Kidney (tissue), 14 donors: ENCODE results near the gene MAFG. TPM values are rescaled to one million over a fixed set of nuclear protein-coding genes. Genes with fewer than 3 reads are reported as not detected.
A peak's percentile ranks its signal among the peaks of the same experiment; 100 is the strongest.

Experiments
- DNase-seq, 5 donors: peaks; one replicate each; pipeline ENCODE4 v3.0.0-alpha.2; 2013 to 2020
- FAIRE-seq: peaks from 2 replicates; lab custom pipeline; 2012; peaks lifted over from hg19 to GRCh38; lab: Jason Lieb, UNC
- H3K27ac ChIP-seq, 2 donors: one replicate each; pipeline ENCODE4 v1.7.0; 2013; ENCODE audit warnings: low read depth in 2 of 2, low read length in 2 of 2, inconsistent platforms in 1 of 2
- H3K27me3 ChIP-seq: one replicate; pipeline ENCODE4 v1.7.1; 2013; ENCODE audit warnings: low read length, inconsistent platforms; ENCODE audit not compliant: control insufficient read depth, insufficient read depth
- H3K36me3 ChIP-seq, 3 donors: one replicate each; pipeline versions ENCODE4 v1.7.0 to v1.7.1; 2013; ENCODE audit warnings: low read length in 3 of 3, control low read depth in 1 of 3, inconsistent platforms in 1 of 3; ENCODE audit not compliant: insufficient read depth in 3 of 3, control insufficient read depth in 2 of 3
- H3K4me1 ChIP-seq, 3 donors: one replicate each; pipeline versions ENCODE4 v1.7.0 to v1.7.1; 2013; ENCODE audit warnings: low read length in 3 of 3, inconsistent platforms in 1 of 3, low read depth in 1 of 3; ENCODE audit not compliant: control insufficient read depth in 2 of 3, insufficient read depth in 2 of 3
- H3K4me3 ChIP-seq, 3 donors: one replicate each; pipeline versions ENCODE4 v1.7.0 to v1.8.1; 2013; ENCODE audit warnings: low read length in 3 of 3, control low read depth in 1 of 3, inconsistent platforms in 1 of 3
- H3K9ac ChIP-seq, 3 donors: one replicate each; pipeline versions ENCODE4 v1.7.0 to v1.7.1; 2013; ENCODE audit warnings: low read length in 3 of 3, control low read depth in 1 of 3, inconsistent platforms in 1 of 3
- H3K9me3 ChIP-seq, 3 donors: one replicate each; pipeline versions ENCODE4 v1.7.0 to v1.7.1; 2013; ENCODE audit warnings: low read length in 3 of 3, control low read depth in 1 of 3, inconsistent platforms in 1 of 3; ENCODE audit not compliant: control insufficient read depth in 2 of 3, insufficient read depth in 1 of 3
- CTCF ChIP-seq: IDR thresholded peaks from 3 replicates; pipeline ENCODE4 v1.5.1; 2012; ENCODE audit warnings: mild to moderate bottlenecking, moderate library complexity, borderline replicate concordance; ENCODE audit not compliant: insufficient read depth; ENCODE audit errors: extremely low read depth
- intact Hi-C: fragments of 100-400 bp; cut with DNase I; formaldehyde crosslinking; loops from one replicate; pipeline ENCODE4 v1.11.1; 2022
- polyA plus RNA-seq: library from polyadenylated mRNA; stranded (reverse); fragments of 350-450 nt; fragmentation: Illumina TruSeq; extraction: RNeasy Lipid Tissue Mini Kit (QIAGEN cat#74804); gene quantifications from one replicate; pipeline ENCODE4 v1.2.3, GENCODE V29; 2014; ENCODE audit warnings: low read depth, low replicate concordance; ENCODE audit not compliant: insufficient read depth
- total RNA-seq: library from RNA; stranded (reverse); fragmentation: NEBNext Ultra II Directional; extraction: Animal tissue kit (Norgen Biotek cat#: 25700); gene quantifications from one replicate; pipeline ENCODE4 v1.2.1, GENCODE V29; 2021
- donor health status: control.
- donor health status: control.
- donor health status: control.
- donor health status: control.
- donor health status: control.
- donor health status: DM: yes; HTN: yes; CAD: no.
- donor health status: Normal renal cell carcinoma (clear cell type).

MAFG gene
- total and polyA plus RNA-seq, 2 donors from 2014 or later, result 8.3 to 18.2 TPM

GRCh38 chr17:81911969-81912368, 15.6 kb downstream of the MAFG start:
- intact Hi-C loops, result no loop called here
- H3K4me1 ChIP-seq, result peaks cover 0 to 13% (median 4%) of the 10 kb centered on the region in 3 donors
- H3K36me3 ChIP-seq, result peaks cover 0 to 44% (median 24%) of the 10 kb centered on the region in 3 donors

DNA sequence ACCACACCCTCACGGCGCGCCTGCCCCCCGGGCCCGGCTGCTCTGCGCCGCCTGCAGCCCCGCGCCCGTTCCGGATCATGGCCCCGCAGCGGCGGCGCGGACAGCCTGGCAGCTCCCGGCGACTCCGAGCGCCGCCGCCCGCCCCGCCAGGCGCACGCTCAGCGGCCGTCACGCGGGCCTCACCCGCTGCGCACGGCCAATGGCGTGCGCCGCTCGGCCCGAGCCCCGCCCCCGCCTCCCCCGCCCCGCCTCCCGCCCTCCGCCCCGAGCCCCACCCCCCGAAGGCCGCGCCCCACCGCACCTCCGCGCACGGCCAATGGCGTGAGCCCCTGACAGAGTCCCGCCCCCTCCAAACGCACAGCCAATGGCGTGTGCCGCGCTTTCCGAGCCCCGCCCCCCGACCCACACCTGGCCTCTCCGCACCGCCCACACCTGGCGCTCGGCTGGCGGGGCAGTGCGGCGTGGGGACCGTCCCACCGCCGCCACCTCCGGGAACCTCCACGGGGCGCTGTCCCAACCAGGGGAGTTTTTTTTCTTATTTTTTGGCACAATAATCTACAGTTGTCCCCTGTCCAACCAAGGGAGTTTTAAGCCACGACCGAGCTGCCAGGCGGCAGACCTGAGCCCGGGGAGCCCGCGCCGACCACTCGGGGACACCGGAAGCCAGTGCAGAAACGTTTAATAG, 16.1 kb downstream of the MAFG start, which contains the start of gene PCYT2:
TSS of gene PCYT2 (minus strand) at position 123 of the 685 bp plus-strand sequence. CDS start at position 79, 44 bp downstream.
- DNase-seq, result peak; percentile 93 to 98 (median 95)
- H3K4me1 ChIP-seq, result peaks cover 0 to 9% (median 0%) of the 10 kb centered on the region in 3 donors
- peak within 1 kb of the TSS; percentile 51 to 64 for H3K27ac ChIP-seq
- peak within 1 kb of the TSS; percentile 50 to 76 (median 69) for H3K4me3 ChIP-seq
- intact Hi-C loops, result no loop called here
- no peaks in the 10 kb centered on the region for H3K27me3 ChIP-seq
- FAIRE-seq, result no peak
- no peaks in the 10 kb centered on the region for H3K9me3 ChIP-seq
- H3K36me3 ChIP-seq, result peaks cover 0 to 44% (median 24%) of the 10 kb centered on the region in 3 donors
- H3K9ac ChIP-seq, result peak within 1 kb of the TSS in 2 of 3 donors; percentile 17 to 73
- no peak for TF ChIP-seq CTCF

More at GRCh38 chr17:81911969-81912368, 15.6 kb downstream of the MAFG start:
- Histone ChIP-seq H3K27me3 (no peaks in the 10 kb centered on the region), H3K27ac (no peak overlapping the region), H3K9ac (peak overlapping the region in 1 of 3 donors; percentile 26), H3K9me3 (no peaks in the 10 kb centered on the region), H3K4me3 (no peak overlapping the region)
- no peak for DNase-seq
- no peak for TF ChIP-seq CTCF
- FAIRE-seq, result no peak

DNA sequence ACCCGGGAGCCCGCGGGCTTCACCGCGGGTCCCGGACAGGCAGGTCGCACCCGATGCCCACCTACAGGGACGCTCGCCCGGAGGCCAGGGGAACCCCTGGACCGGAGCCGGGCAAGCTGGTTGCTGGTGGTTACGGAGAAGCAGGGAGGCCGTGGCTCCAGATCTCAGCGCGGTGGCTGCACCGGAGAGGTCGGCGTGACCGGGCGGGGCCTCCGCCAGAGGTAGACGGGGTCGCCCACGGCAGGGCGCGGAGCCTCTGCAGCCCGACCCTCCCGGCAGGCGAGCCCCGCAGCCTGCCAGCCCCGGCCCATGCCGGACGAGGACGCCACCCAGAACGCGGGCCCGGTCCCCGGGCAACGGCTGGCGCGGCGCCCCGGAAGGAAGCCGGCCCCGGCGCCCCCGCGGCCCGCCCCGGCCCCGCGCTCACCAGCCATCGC, 16.7 kb downstream of the MAFG start:
- no peak for FAIRE-seq
- no peaks in the 10 kb centered on the region for H3K27me3 ChIP-seq
- peak overlapping the region; percentile 51 to 64 for H3K27ac ChIP-seq
- DNase-seq, result peak in 4 of 5 donors; percentile 25 to 72 (median 30)
- H3K9me3 ChIP-seq, result no peaks in the 10 kb centered on the region
- no peak for TF ChIP-seq CTCF
- H3K36me3 ChIP-seq, result peaks cover 0 to 42% (median 24%) of the 10 kb centered on the region in 3 donors
- H3K4me3 ChIP-seq, result peak overlapping the region; percentile 50 to 76 (median 69)
- intact Hi-C loops, result no loop called here
- peak overlapping the region in 1 of 3 donors; percentile 73 for H3K9ac ChIP-seq
- peaks cover 0 to 9% (median 0%) of the 10 kb centered on the region in 3 donors for H3K4me1 ChIP-seq
